Stimulated activated CD8-positive, alpha-beta memory T cell treated with anti-CD3 and anti-CD28 coated beads, Interleukin-15, amount 100 ng/mL, for 4 hours (primary cell): ENCODE data around the gene FBXO3.
A peak's percentile ranks its signal among the peaks of the same experiment; 100 is the strongest.
"Not testable (repeated sequence)": the region's sequence is repeated elsewhere in the genome, so short reads cannot be mapped to it uniquely, and the experiment has no call there.

Source experiments
- DNase-seq, 2 donors: peaks; one replicate each; pipeline ENCODE4 v3.0.0-alpha.2; 2020; ENCODE audit warnings: low read depth in 2 of 2

The FBXO3 gene, protein sequence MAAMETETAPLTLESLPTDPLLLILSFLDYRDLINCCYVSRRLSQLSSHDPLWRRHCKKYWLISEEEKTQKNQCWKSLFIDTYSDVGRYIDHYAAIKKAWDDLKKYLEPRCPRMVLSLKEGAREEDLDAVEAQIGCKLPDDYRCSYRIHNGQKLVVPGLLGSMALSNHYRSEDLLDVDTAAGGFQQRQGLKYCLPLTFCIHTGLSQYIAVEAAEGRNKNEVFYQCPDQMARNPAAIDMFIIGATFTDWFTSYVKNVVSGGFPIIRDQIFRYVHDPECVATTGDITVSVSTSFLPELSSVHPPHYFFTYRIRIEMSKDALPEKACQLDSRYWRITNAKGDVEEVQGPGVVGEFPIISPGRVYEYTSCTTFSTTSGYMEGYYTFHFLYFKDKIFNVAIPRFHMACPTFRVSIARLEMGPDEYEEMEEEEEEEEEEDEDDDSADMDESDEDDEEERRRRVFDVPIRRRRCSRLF

DNA sequence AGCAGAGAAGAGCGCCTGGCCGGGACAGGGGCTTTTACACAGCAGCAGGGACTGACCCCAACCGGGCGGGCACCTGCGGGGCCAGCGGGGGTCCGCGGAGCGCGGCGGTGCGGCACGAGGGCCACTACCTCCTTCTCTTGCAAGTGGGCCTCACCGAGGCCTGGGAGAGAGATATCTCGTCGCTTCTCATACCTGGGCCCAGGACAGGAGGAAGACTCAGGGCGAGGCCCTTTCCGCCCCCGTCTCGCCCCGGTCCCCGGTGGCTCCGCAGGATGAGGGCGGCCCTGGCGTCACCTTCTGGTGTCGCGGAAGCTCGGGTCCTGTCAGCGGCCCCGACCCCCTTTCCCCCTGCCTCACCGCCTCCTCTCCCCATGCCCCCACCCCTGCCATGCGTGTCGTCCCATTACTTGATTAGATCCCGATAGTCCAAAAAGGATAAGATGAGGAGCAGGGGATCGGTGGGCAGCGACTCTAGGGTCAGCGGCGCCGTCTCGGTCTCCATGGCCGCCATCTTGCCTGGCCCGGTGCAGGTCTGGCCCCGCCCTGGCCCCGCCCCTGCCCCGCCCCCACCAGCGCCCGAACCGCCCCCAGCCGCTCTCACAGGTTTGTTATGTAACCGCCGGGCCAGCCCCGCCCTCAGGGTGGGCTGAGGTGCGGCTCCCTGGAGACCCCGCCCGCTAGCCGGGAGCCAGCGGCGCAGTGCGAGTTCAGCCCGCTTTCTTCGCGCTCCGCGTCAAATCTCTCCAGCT is at the start of gene FBXO3:
Gene FBXO3 (minus strand): TSS at position 534 of the 749 bp plus-strand sequence. CDS start 23 bp downstream, at position 511.
- DNase-seq: peak; percentile 71 to 75

DNA sequence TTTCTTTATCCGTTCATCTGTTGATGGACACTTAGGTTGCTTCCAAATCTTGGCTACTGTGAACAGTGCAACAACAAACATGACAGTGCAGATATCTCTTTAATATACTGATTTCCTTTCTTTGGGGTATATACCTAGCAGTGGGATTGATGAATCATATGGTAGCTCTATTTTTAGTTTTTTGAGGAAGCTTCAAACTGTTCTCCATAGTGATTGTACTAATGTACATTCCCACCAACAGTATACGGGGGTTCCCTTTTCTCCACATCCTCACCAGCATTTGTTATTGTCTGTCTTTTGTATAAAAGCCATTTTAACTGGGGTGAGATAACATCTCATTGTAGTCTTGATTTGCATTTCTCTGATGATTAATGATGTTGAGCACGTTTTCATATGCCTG is 48.7 kb upstream of the FBXO3 start:
- DNase-seq: not testable (repeated sequence)

DNA sequence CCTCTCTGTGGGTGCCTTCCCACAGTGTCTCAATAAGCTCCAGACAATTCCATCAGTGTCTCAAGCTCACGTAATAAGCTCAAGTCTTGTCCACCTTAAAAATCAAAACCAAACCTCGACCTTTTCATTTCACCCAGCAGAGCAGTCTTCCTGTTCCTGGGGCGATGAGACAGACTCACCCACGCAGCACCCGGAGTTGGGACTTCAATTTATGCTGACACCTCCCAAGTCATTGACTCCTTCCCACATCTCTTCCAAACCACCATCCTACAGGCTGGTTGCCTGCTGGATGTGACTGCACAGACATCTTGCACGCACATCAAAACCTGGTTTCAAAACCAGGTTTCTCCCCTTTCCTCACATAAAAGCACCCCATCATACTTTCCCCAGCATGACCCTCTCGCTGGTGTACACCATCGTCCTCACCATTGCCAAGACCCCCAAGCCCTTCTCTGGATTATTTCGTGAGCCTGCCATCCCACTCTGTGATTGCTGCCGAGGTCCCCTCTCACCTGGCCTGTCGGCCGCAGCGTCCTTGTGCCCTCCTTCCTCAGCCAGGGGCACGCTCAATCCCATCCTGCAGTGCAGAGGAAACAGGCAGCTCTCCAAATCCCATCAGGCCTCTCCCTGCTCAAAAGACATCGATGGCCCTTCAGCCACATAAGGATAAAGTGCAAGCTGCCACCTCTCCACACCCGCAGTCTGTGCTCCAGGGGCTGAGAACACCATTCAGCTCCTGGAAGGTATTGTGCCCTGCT is 45.1 kb upstream of the FBXO3 start:
- DNase-seq: no peak

DNA sequence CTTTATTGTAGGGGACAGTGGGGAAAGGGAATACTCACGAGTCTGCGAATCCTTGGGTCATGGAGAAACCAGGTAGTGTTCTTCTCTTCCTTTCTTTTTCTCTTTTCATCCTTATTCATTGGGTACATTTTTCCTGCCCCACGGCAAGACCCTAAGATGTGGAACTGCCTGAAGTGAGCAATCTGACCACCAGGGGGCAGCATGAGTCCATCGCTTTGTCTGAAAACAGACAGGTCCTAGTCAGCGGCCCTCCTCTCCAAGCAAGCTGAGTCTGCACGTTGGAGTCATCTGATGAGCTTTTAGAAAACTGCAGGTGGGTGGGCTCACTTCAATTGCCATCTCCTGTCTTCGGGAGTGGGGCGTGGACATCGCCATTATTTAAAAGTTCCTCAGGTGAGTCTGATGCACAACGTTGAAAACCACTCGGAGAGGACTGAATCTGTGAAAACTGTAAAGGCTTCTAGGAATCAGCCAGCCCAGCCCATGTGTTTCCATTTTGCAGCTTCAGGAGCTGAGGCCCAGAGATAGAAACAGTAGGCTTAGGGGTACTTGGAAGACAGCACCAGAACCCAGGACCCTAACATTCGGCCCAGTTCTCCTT is 34.0 kb upstream of the FBXO3 start:
- DNase-seq: peak; percentile 50 to 72

DNA sequence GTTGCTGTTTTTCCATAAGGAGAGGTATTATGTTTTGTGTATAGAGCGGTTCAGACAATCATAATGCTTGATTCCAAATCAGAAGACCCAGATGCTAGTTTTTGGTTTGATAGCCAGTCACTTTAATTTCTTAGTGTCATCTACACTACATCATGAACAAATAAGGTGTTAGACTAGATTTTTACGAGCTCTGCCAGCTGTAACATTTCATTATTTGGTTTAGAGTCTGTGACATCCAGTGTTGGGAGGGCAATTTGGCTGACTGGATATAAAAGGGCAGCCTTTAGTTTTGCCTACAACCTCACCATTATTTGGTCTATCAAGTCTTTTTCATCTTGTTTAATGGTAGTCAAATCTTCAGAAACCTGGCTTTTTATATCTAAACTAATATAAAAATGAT is 30.2 kb upstream of the FBXO3 start:
- no peak for DNase-seq

DNA sequence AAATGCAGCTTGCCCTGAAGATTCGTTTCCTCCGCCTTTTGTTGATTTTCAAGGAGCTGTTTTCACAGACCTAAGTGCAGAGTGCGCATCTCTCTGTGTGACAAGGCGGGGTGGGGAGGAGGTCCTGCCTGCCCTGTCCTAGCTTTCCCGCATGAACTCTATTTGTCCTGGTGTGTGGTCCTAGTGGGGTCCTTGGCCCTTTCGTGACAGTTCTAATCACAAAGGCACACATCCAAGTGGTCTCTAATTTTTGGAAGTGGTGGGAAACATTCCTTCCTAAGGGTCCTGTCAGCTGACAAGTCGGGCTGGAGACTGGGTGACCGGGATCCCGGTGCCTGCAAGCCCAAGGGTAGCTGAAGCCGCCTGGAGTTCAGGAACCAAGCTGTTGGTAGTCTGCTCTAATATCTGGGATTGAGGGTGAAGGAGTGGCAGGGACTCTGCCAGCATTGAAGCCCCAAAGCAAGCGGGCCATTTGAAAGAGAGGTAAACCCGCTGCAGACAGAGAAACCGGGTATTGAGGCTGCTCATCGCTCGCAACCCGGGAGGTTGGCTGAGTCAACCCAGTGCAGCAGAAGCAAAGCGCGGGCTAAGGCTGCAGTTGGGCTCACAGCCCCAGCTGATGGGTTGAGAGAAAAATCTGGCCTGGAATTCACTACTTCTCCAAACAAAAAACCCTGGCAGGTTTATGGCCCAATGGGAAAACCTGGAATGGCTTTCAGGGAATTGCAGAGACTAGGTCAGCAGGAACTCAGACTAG is 28.1 kb upstream of the FBXO3 start:
- no peak for DNase-seq

DNA sequence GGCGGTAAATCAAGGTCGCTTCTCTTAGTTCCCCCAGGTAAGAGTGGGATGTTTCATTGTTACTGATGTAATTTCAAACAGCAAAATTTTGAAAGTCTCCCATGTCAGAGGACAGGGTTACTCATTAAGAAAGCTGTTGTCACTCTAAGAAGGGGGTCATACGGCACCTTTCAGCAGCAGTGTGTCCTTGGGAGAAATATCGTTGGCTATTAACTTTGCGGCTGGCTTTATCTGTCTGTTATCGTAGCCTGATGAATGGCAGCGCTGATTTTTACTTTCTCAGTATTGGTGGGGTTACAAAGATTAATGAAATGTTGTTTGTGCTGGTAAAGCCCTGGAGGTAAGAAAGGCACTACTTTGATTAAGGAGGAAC is 27.5 kb upstream of the FBXO3 start:
- DNase-seq: no peak

DNA sequence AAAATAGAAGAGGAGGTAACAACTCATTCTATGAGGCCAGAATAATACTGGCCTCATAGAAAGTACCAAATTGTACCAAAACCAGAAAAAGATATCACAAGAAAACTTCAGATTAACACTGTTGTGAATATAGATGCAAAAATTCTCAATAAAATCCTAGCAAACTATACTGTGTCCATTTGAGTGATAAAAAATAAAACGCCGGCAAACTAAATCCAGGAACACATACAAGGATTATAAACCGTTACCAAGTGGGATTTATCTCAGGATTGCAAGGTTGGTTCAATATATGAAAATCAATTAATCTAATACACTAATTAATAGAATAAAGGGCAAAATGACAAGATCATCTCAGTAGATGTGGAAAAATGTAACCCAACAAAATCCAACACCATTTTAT is 23.6 kb upstream of the FBXO3 start:
- no peak for DNase-seq

DNA sequence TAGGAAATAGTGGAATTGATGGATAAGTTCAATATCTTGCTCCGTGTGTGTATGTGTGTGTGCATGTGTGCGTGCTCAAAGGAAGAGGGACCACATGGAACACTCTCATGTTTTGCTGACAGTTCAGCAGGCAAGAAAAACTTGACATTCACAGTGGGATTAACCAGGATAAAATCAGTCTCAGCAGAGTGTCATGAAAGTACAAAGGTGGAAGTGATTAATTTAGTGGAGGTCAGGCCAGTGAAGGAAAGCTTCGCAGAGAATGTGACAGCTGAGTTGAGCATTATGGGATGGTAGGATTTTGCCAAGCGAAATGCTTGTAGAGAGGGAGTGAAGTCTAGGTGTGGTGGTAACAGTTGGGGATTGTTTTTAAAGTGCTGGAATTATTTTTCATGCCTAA is 15.7 kb upstream of the FBXO3 start:
- no peak for DNase-seq

DNA sequence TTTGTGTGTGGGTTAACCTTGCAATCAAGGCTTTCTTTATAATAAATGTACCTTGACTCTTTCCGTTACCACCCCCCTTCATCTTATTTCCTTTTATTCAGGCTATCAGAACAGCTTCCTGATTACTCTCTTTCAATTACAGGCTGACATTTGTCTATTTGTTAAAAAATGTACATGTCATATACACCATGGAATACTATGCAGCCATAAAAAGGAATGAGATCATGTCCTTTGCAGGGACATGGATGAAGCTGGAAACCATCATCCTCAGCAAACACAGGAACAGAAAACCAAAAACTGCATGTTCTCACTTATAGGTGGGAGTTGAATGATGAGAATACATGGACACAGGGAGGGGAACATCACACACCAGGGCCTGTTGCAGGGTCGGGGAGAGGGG is 13.8 kb upstream of the FBXO3 start:
- DNase-seq: not testable (repeated sequence)

DNA sequence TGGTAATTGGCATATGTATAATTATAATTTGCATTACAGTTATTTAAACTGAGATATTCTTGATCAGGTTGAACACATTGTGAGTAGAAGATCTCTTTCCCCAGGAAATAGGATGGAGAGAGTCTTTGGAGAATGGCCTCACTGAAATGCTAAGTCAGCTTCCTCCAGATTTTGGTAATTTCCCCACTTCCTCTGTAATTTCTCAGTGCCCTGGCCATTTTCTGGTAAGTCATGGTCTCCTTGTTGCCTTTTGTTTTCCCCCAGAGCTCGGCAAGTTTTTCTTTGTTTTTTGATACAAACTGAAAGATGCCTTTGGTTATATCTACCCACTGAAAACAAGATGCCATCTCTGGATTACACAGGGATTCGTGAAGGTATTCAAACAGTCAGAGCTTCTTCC is 12.8 kb upstream of the FBXO3 start:
- DNase-seq: no peak

DNA sequence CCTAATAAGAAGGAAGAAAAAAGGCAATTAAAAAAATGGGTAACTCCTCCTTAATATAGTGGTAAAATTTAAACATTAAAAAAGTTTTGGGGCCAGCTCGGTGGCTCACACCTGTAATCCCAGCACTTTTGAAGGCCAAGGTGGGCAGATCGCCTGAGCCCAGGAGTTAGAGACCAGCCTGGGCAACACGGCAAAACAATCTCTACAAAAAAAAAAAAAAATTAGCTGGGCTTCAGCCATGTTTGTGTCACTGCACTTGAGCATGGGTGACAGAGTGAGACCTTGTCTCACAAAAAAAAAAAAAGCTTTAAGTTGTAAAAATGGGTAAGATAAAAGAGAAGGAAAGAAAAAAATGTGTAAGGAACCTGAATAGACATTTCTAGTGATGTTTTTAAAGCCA is 11.3 kb upstream of the FBXO3 start:
- DNase-seq: no peak

DNA sequence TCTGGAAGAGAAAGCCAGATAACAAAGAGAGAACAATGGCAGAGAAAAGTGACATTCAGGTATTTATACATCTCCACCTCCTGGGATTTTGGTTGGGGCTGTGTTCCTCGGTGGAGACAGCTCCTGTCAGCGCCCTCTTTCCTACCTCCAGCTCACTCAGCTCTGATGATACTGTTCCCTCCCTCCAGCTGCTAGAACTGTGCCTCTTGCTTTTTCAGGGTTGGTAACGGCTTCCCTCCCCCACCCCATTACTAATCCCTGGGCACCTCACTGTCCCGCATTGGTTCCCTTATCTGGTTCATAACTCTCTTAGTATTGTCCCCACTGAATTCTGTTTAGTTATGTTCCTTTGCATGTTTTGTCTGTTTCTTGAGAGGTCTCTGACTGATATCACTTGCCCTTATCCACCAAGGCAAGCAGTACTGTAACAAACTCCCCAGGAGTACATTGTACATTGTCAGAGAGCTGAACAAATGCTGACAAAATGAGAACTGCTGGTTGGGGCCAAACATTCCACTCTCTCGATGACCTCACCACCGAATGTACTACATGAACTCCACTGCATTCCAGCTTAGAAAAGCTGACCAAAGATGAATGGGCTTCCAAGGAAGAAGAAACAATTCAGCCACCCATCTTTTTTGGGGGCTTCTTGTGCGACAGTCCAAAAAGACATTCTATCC is 5.7 kb upstream of the FBXO3 start:
- no peak for DNase-seq

DNA sequence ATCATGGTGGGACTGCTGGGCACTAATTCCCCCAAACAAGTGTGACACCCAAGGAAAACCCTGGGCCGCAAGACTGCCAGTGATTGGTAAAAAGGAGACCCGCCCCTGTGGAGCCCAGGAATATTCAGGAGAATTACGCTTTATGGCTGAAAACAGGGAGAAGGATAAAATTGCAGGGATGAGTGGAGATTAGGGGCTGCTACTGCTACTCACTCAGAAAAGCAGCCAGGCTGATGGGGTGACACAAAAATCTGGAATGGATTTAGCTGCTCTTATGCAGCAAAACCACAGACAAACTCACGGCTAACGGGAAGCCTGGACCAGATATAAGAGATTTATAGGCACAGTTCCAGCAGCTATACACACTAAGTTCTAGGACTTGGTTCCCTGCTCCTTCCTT is 4.4 kb upstream of the FBXO3 start:
- DNase-seq: no peak

DNA sequence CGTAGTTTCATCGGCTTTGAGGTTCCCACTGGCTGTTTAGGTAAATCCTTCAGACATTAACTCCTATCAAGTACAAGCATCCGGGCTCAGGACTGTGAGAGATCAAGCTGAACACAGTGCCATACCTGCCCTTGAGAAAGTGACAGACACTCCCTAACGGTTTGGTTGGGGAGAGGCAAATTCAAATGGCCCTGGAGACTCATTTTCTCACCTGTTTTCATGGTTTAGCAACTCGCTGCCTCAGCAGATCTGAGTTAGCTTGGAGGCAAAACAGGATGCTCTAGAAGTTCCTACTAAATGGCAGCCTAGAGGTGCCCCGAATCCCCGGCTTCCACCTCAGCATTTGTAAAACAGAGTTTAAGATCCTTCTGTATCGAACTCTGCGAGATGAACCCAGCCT is 3.6 kb upstream of the FBXO3 start:
- DNase-seq: no peak

DNA sequence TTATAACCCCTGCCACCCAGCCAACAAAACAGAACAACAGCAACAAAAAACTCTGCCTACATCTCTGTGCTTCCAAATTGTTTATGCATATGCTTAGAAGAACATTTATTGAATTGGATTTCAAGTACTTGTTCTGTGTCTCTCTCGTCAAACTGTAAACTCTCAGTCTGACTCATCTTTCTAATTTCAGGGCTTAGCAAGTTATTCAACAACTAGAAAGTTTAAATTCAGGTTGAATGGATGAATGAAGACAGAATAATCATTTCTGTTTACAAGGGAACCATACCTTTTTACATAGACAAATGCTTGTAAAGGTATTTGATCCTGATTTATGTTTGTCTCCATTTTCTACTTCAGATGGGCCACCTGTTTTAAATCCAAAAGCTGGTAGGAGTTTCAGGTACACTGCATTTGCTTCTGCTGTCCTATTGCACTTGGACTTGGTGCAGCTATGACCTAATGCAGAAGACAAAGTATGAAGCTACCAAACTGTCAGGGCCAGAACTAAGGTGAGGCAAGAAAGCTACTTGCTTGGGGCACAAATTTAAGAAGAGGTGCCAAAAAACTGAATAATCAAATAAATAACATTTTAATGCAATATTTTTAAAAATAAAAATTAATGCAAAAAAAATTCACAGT is 1.6 kb upstream of the FBXO3 start:
- DNase-seq: no peak

DNA sequence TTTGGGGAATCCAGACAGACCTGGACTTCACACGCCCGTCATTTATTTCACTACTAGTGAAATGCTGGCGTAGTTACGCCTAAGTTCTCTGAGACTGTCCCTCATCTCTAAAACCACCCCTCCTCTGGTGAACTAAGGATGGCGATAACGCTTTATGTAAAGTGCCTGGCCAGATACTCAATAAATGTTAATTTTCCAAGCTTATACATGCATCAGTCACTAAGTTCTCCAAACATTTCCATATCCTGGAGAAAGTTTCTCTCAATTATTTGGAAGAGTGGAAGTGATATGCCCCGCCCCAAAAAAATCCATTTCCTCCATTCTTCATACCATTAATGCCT is 1.1 kb upstream of the FBXO3 start:
- no peak for DNase-seq

DNA sequence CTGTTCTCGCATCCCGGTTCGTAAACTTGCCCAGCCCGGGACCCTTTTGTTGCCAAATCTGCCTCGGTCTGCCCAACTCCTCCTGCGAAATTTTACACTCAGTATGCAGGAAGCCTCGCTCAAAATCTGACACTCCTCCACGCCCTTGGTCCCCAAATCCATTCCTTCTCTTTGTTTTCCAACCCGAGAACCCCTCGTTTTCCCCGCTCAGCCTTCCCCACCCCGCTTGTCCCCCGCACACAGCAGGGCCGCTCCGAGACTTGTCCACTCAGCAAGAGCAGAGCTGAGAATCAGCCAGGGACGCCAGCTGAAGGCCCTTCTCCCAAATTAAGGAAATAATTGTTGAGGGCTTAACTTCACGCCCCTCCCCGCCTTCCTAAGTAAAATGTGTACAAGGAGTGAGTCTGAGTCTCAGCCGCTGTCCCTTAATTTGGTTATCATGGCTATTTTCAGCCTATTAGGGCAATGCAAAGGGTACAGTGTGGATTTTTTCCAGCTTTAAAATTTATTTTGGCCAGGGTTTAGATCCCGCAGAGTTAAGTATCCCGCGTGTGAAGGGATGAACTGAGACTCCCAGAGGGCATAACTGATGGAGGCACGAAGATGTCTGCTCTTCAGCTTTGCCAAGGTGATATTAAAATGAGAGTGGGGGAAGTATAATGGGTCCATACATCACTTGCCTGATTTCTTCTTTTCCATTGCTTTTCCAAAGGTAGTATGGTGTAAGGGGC is 581 bp upstream of the FBXO3 start:
- no peak for DNase-seq

DNA sequence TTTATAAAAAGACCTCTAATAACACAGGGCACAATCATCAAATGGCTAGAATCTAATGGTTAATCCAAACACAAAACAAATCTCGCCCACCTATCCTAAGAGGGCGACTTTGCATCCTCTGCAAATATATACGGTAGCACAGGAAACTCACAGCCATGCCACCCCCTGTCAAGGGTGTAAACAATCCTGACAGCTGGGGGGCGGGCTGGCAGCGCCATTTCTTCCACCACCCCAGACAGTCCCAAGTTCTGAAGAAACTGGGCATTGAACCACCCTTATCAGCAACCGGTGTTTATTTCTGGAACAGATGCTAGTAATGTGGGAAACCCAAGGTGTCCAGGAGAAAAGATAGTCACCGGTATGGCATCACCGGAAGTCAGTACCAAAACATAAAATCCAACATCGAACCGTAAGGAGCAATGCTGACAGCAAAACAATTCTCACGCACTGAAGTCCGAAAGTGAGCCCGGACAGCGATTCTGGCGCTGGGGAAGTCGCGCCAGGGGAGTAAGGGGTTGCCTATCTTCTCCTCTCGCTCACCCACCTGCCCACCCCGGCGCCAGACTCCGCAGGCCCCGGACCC is 825 bp downstream of the FBXO3 start:
- DNase-seq: no peak
